Measurements from ENCODE around the gene PDE2A. TPM values are rescaled to one million over a fixed set of nuclear protein-coding genes. Genes with fewer than 3 reads are reported as not detected.

PDE2A gene
- total and polyA plus RNA-seq, 2 donors (not counting 3 experiments of a cell fraction or from before 2014, with no cell fraction given), result 14.8 to 16.8 TPM

- H2AFZ ChIP-seq (ENCODE audit: low read depth, low read length), result no peak overlapping the region
- no peaks in the 10 kb centered on the region for H4K20me1 ChIP-seq (replicated peaks; ENCODE audit: control insufficient read depth, extremely low read depth, insufficient read depth, low read length)
- no peak overlapping the region for H3K9ac ChIP-seq (replicated peaks; ENCODE audit: extremely low read depth, insufficient read depth, low read length)
- BruUV-seq (replicated peaks), result no TSS peak
- no peak for TF ChIP-seq JUN (IDR thresholded peaks at IDR 0.05; ENCODE audit: borderline replicate concordance, insufficient read depth, insufficient read length, low read depth)
- no peak for TF ChIP-seq MAX (IDR thresholded peaks at IDR 0.05; ENCODE audit: insufficient read depth, insufficient read length)
- no peak for TF ChIP-seq FOS (IDR thresholded peaks at IDR 0.05; ENCODE audit: borderline replicate concordance, insufficient read depth, low read length)
- TF ChIP-seq MYC (IDR thresholded peaks at IDR 0.05; ENCODE audit: low read depth, low read length), result no peak
- TF ChIP-seq CTCF (IDR thresholded peaks at IDR 0.05; ENCODE audit: extremely low read depth in 1 of 2, insufficient read depth in 1 of 2, low read depth in 1 of 2, low read length in 2 of 2), result no peak
- TF ChIP-seq POLR2AphosphoS5 (IDR thresholded peaks at IDR 0.05; ENCODE audit: insufficient read depth, low read depth, low read length), result no peak
- no peak for TF ChIP-seq POLR2A (IDR thresholded peaks at IDR 0.05; ENCODE audit: low read depth, low read length)
- no peak for TF ChIP-seq EZH2 (IDR thresholded peaks at IDR 0.05; ENCODE audit: borderline replicate concordance, low read depth, low read length, severe bottlenecking)
- no peaks in the 10 kb centered on the region for H3K9me3 ChIP-seq (replicated peaks; ENCODE audit: control insufficient read depth, insufficient read depth, low read length)
- no peak for DNase-seq (ENCODE audit: low read depth, low spot score)
- H3K27ac ChIP-seq (ENCODE audit: insufficient read depth, low read depth, low read length), result no peak overlapping the region
- no peak overlapping the region for H3K4me2 ChIP-seq (ENCODE audit: insufficient read depth, low read length)
- H3K4me1 ChIP-seq (ENCODE audit: control insufficient read depth, extremely low read depth, insufficient read depth, low read length), result no peaks in the 10 kb centered on the region
- dilution Hi-C loops (cut with MboI; ENCODE audit: extremely low pct_ligation_motif_present, low sequenced_read_pairs) (no loop called here), intact Hi-C loops (cut with micrococcal nuclease) (no loop called here)
- no peaks in the 10 kb centered on the region for H3K79me2 ChIP-seq (ENCODE audit: control insufficient read depth, insufficient read depth, low read length)
- no peaks in the 10 kb centered on the region for H3K36me3 ChIP-seq (ENCODE audit: control insufficient read depth in 2 of 2, extremely low read depth in 1 of 2, insufficient read depth in 2 of 2, low read length in 2 of 2)
- POLR2A ChIA-PET, result no interaction called here
- no peak overlapping the region for H3K4me3 ChIP-seq (replicated peaks in 1 of 3; ENCODE audit: insufficient read depth in 1 of 3, low read depth in 1 of 3, low read length in 3 of 3)
- CTCF ChIA-PET, result interaction anchor here (1.0 to 3.2 kb wide), 3 partner anchors 14 to 199 kb away, joined by 3 to 18 read pairs (median 12); no protein-coding TSS in a partner anchor
- no peak for FAIRE-seq
- no peaks in the 10 kb centered on the region for H3K9me1 ChIP-seq (replicated peaks; ENCODE audit: control insufficient read depth, extremely low read depth, insufficient read depth, low read length)
- H3K27me3 ChIP-seq (ENCODE audit: control insufficient read depth in 2 of 2, insufficient read depth in 2 of 2, low read length in 2 of 2), result peaks cover 11 to 22% of the 10 kb centered on the region in 2 experiments
Observed at GRCh38 chr11:72669527-72669926, 4.7 kb downstream of the PDE2A start.

All from endothelial cell of umbilical vein (primary cell).